HT-29 (cell line): ENCODE results near the gene MYO15B. TPM values are rescaled to one million over a fixed set of nuclear protein-coding genes. Genes with fewer than 3 reads are reported as not detected.

Experiments used
- DNase-seq: peaks from one replicate; pipeline ENCODE4 v3.0.0-alpha.2; 2015; ENCODE audit warnings: low spot score
- total RNA-seq: library from RNA; depleted of rRNA; stranded (reverse); fragments of >200 nt; shearing (Covaris generic); gene quantifications from 2 replicates; pipeline ENCODE4 v1.2.3, GENCODE V29; 2014

Gene MYO15B
- total RNA-seq, 1 experiment from 2014 or later = 36.8 TPM

- no peak for DNase-seq
Measured at GRCh38 chr17:75602644-75603043, 15.0 kb downstream of the MYO15B start.

- DNase-seq = no peak
Measured at GRCh38 chr17:75603123-75603522, 15.5 kb downstream of the MYO15B start.

DNA sequence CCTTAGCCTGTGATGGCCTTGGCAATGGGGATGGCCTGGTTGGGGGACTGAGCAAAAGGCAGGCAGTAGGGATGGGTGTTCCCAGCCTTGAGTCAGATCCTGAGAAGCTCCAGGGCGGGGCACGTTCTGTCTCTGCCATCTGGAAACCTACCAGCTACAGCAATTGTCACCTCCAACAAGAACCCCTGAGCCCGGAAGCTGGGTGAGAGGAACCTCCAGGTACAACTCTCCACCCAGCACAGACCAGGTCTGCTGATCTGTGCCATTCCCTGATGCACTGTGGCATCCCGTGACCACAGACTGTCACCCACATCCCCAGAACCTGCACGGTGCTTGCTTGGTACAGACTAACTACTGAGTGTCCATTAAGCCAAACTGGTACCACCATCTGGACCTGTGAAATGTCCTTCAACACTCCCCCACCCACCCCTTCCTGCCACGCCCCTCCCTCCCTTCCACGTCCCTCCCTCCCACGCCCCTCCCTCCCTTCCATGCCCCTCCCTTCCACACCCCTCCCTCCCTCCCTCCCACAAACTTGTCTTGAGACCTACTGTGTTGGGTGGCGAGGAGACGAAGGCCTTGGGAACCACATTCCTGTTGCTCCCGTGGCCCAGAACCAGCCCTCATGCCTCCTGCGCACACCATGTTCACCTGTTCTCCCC, 16.6 kb downstream of the MYO15B start:
- DNase-seq = no peak

DNA sequence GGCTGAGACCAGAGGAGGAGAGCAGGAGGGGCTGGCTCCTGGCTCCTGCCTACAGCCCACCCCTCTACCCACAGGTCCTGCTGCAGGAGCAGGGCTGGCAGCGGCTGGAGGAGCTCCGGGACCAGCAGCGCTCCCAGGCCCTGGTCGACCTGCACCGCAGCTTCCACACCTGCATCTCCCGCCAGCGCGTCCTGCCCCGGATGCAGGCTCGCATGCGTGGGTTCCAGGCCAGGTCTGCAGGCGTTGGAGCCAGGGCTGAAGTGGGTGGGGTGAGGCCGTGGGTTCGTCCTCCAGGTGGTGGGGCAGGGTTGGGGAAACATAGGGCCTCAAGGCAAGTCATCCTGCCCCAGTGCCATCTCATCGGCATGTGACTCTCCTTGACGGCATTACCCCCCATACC, 18.2 kb downstream of the MYO15B start:
- no peak for DNase-seq

DNA sequence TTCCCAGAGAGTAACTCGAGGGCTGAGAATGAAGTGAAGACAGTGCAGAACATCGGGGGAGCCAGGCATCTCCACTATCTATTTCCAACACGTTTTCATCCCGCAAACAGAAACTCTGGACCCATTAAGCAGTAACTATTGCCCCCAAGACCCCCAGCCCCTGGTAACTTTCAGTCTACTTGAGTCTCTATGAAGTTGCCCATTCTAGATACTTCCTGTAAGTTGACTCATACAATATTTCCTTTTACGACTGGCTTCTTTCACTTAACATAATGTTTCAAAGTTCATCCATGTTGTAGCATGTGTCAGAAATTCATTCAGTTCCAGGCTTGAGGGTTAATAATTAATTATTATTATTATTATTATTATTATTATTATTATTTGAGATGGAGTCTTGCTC, 19.5 kb downstream of the MYO15B start:
- no peak for DNase-seq

DNA sequence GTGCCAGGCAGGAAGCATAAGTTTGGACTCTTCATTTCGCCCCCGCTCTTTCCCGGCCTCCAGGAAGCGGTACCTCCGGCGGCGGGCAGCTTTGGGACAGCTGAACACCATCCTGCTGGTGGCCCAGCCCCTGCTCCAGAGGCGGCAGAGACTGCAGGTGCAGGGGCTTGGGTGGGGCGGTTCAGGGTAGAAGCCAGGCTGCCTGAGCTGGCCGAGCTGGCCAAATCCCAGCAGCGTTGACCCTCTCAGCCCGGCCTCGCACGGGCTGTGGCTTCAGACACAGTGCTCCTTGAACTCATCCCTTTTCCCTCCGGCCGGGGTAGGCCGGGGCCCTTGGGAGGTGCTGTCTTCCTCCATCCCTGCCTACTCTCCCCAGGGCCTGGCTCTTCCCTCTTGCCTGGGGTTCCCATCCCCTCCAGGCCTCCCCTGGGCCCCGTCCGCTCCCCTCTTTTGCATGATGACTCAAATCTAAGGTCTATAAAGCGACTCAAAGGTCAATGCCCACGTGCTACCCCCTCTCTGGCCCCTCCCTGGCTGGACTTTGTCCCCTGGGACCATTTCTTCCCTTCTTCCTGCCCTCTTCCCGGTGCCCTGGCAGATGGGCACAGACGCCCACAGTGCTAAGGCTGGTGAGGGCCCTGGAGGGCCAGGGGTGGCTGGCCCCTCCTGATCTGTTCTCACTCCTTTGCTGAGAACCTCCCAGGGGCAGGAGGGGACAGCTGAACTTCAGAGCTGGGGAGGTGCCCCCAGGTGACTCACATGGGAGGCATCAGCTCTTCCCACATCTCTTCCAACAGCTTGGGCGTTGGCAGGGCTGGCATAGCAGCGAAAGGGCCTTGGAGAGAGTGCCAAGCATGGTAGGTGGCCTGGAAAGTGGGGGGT, 22.7 kb downstream of the MYO15B start:
- peak; percentile 82 for DNase-seq

- peak; percentile 44 for DNase-seq
Measured at GRCh38 chr17:75611851-75612429, 24.3 kb downstream of the MYO15B start.

DNA sequence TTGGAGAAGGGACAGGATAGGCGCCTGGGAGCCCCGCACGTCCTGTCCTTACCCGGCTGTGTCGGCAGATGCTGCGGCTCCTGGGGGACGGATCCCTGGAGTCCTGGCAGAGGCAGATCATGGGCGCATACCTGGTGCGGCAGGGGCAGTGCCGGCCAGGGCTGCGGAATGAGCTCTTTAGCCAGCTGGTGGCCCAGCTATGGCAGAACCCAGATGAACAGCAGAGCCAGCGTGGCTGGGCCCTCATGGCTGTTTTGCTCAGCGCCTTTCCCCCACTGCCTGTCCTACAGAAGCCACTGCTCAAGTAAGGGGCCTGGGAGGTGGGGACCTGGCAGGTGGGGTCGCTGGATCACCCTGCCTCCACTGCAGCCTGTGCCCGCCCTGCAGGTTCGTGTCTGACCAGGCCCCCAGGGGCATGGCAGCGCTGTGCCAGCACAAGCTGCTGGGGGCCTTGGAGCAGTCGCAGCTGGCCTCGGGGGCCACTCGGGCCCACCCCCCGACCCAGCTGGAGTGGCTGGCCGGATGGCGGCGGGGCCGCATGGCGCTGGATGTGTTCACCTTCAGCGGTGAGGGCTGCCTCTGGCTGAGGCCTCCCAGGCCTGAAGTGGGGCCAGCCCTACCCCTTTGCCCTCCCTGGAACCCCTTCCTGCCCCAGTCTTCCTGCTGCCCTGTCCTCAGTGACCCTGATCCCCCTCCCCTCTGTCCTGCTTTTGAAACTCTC, 25.5 kb downstream of the MYO15B start:
- no peak for DNase-seq

DNA sequence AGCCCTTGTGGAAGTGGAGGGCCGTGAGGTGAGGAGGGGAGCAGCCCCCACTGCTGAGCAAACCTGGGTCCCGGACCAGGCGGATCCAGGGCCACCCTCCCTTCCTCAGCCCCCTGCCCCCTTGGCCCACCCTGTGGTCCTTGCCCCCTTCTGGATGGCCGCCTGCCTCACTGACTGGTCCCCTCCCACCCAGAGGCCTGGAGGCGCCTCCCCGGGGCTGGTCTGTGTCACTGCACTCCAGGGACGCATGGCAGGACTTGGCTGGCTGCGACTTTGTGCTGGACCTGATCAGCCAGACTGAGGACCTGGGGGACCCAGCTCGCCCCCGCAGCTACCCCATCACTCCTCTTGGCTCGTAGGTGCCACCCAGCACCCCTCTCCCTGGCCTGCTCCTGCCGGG, 26.4 kb downstream of the MYO15B start:
- no peak for DNase-seq

GRCh38 chr17:75614556-75615270, 27.1 kb downstream of the MYO15B start:
- DNase-seq = no peak

GRCh38 chr17:75615301-75615700, 27.7 kb downstream of the MYO15B start:
- DNase-seq = no peak

DNA sequence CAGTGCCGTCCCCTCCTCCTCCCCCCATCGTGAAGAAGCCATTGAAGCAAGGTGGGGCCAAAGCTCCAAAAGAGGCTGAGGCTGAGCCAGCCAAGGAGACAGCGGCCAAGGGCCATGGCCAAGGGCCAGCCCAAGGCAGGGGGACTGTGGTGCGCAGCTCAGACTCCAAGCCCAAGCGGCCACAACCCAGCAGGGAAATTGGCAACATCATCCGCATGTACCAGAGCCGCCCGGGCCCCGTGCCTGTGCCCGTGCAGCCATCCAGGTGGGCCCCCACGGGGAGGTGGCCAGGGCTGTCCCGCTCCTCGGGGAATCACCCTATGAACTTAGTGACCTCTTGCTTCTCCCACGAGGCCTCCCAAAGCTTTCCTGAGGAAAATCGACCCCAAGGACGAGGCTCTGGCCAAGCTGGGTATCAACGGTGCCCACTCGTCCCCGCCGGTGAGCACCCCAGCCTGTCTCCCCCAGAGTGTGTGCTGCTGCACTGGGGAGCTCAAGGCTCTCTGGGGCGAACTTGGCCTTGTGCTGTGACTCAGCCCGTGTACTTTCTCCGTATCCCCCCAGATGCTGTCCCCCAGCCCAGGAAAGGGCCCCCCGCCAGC, 29.0 kb downstream of the MYO15B start:
- no peak for DNase-seq

DNA sequence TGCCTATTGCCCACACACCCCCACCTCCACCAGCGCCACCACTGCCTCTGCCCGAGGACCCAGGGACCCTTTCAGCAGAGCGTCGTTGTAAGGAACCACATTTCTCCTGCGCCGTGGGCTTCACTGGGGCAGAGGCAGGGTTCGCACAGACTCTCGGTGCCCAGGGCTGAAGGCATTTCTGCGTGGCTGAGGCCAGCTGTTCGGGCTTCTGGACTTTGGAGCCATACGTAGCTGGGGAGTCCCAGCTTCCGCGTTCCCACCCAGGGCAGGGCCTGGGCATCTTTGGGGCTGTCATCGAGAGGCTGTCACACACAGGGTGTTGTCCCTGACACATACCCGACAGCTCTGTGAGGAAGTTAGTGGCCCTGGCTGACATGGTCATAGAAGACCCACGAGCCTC, 29.6 kb downstream of the MYO15B start:
- peak; percentile 95 for DNase-seq

- no peak for DNase-seq
Measured at GRCh38 chr17:75617675-75618074, 30.1 kb downstream of the MYO15B start.

DNA sequence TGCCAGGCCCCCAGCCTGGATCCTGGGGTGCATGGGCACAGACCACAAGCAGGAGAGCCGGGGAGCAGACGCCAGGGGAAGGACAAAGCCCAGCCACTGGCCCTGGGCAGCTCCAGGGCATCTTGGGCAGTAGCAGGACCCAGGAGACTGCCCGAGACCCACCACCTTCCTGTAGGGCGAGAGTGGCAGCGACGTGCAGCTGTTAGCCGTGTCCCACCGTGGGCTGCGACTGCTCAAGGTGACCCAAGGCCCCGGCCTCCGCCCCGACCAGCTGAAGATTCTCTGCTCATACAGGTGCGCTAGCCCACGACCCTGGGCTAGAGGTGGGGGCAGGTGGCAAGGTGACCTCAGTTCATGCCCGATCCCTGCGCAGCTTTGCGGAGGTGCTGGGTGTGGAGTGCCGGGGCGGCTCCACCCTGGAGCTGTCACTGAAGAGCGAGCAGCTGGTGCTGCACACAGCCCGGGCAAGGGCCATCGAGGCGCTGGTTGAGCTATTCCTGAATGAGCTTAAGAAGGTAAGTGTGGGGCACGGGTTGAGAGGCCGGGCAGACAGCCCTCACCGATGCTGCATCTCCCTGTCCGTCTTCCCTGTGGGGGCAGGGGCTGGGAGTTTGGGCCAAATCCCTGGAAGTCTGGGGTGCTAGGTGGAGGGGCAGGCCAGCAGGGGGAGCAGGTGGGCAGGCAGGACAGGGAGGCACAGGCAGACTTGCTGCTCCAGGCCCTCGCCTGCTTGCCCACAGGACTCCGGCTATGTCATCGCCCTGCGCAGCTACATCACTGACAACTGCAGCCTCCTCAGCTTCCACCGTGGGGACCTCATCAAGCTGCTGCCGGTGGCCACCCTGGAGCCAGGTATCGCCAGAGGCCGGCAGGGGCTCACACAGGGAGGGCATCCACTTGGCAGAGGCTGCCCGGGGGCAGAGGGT, 32.2 kb downstream of the MYO15B start:
- no peak for DNase-seq

DNA sequence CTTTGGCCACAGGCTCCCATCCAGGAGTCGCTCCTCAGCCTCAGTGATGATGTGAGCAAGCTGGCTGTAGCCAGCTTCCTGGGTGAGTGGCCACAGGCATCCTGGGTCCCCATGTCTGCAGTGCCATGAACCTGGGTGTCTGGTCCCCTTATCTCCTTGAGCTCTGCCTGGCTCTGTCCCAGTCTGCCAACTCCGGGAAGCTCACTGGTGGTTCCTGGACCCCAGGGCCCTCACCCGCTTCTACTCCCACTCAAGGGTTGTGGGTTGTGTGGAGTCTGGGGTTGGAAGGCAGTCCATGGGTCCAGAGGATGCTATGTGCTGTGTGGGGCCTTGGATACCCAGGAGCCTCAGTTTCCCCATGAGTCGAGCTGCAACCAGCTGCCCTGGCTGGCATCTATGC, 33.9 kb downstream of the MYO15B start:
- no peak for DNase-seq

- DNase-seq = no peak
Measured at GRCh38 chr17:75622076-75622475, 34.5 kb downstream of the MYO15B start.

DNA sequence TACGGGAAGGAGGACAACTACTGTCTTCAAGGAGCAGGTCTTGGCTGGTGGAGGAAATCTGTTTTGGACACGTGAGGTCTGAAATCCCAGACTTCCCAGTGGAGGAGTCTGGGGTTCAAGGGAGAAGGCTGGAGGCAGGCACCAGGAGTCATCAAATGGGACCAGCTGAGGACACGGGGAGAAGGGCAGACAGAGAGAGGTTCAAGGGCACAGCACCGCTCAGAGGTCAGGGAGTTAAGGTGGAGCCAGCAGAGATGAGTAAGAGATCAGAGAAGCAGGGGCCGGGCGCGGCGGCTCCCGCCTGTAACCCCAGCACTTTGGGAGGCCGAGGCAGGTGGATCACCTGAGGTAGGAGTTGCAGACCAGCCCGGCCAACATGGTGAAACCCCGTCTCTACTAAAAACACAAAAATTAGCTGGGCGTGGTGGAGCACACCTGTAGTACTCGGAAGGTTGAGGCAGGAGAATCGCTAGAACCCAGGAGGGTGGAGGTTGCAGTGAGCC, 35.2 kb downstream of the MYO15B start:
- no peak for DNase-seq

GRCh38 chr17:75623386-75623785, 35.8 kb downstream of the MYO15B start:
- no peak for DNase-seq

GRCh38 chr17:75624021-75624420, 36.4 kb downstream of the MYO15B start:
- no peak for DNase-seq
